AG09319 (cell line): ENCODE data around the gene PSMB8.

Experiments used
- DNase-seq: peaks from one replicate; pipeline ENCODE4 v3.0.0-alpha.2; 2010; ENCODE audit warnings: low read depth; ENCODE audit errors: extremely low read depth
- CTCF ChIP-seq: IDR thresholded peaks from 2 replicates; pipeline ENCODE4 v1.5.1; 2011; ENCODE audit warnings: low read depth, mild to moderate bottlenecking, inconsistent platforms, low read length, moderate library complexity

The PSMB8 gene

GRCh38 chr6:32792901-32793435, 50.9 kb downstream of the PSMB8 start:
- no peak for TF ChIP-seq CTCF
- no peak for DNase-seq
